GM12873 (cell line): ENCODE data around the gene CTNNA2.
A peak's percentile ranks its signal among the peaks of the same experiment; 100 is the strongest.

ENCODE experiments used
- CTCF ChIP-seq: IDR thresholded peaks from 2 replicates; pipeline ENCODE4 v1.5.1; 2012; ENCODE audit warnings: low read depth, mild to moderate bottlenecking, moderate library complexity, low read length, control low read depth; ENCODE audit not compliant: insufficient read depth; ENCODE audit errors: missing control alignments

Gene CTNNA2

GRCh38 chr2:79972661-79973060 lies 459.8 kb downstream of the CTNNA2 start:
- TF ChIP-seq CTCF, result no peak

GRCh38 chr2:79975791-79976565 lies 463.1 kb downstream of the CTNNA2 start:
- no peak for TF ChIP-seq CTCF

GRCh38 chr2:79977792-79978191 lies 464.9 kb downstream of the CTNNA2 start:
- no peak for TF ChIP-seq CTCF

GRCh38 chr2:79980116-79980515 lies 467.3 kb downstream of the CTNNA2 start:
- no peak for TF ChIP-seq CTCF

- no peak for TF ChIP-seq CTCF
These were observed 468.0 kb downstream of the CTNNA2 start for GRCh38 chr2:79980816-79981215.

- no peak for TF ChIP-seq CTCF
These were observed 468.5 kb downstream of the CTNNA2 start for GRCh38 chr2:79981316-79981715.

GRCh38 chr2:79982445-79982844 lies 469.6 kb downstream of the CTNNA2 start:
- TF ChIP-seq CTCF, result peak; percentile 37
